ENCODE results near the gene TRAF7. TPM values are rescaled to one million over a fixed set of nuclear protein-coding genes. Genes with fewer than 3 reads are reported as not detected.

The TRAF7 gene
- total RNA-seq, 1 donor from 2014 or later: 17.3 TPM

- DNase-seq: no peak
These were observed 28.1 kb downstream of the TRAF7 start for GRCh38 chr16:2183671-2184070.

- DNase-seq: no peak
These were observed 28.8 kb downstream of the TRAF7 start for GRCh38 chr16:2184346-2184745.

- no peak for DNase-seq
These were observed 29.4 kb downstream of the TRAF7 start for GRCh38 chr16:2184962-2185361.

GRCh38 chr16:2186064-2186463 lies 30.5 kb downstream of the TRAF7 start:
- DNase-seq: no peak

GRCh38 chr16:2186505-2186904 lies 30.9 kb downstream of the TRAF7 start:
- no peak for DNase-seq

GRCh38 chr16:2187212-2187611 lies 31.6 kb downstream of the TRAF7 start:
- DNase-seq: no peak

GRCh38 chr16:2188395-2188794 lies 32.8 kb downstream of the TRAF7 start:
- no peak for DNase-seq

GRCh38 chr16:2189252-2189893 lies 33.8 kb downstream of the TRAF7 start:
- no peak for DNase-seq

GRCh38 chr16:2190002-2190658 lies 34.5 kb downstream of the TRAF7 start:
- DNase-seq: no peak

- no peak for DNase-seq
These were observed 35.3 kb downstream of the TRAF7 start for GRCh38 chr16:2190659-2191445.

GRCh38 chr16:2191446-2191706 lies 35.8 kb downstream of the TRAF7 start:
- DNase-seq: no peak

GRCh38 chr16:2194166-2194834 lies 38.7 kb downstream of the TRAF7 start:
- peak; percentile 15 for DNase-seq

GRCh38 chr16:2194852-2195321 lies 39.3 kb downstream of the TRAF7 start:
- no peak for DNase-seq

- no peak for DNase-seq
These were observed 40.0 kb downstream of the TRAF7 start for GRCh38 chr16:2195322-2196161.

- no peak for DNase-seq
These were observed 40.8 kb downstream of the TRAF7 start, which contains the start of gene CASKIN1 for GRCh38 chr16:2196162-2196980. CASKIN1 (minus strand) TSS chr16:2196605; CDS start chr16:2196432, 173 bp downstream.

GRCh38 chr16:2196981-2197511 lies 41.5 kb downstream of the TRAF7 start:
- no peak for DNase-seq

GRCh38 chr16:2197765-2198164 lies 42.2 kb downstream of the TRAF7 start:
- no peak for DNase-seq

GRCh38 chr16:2198283-2198682 lies 42.7 kb downstream of the TRAF7 start:
- DNase-seq: no peak

GRCh38 chr16:2199095-2199494 lies 43.5 kb downstream of the TRAF7 start:
- no peak for DNase-seq

- no peak for DNase-seq
These were observed 44.1 kb downstream of the TRAF7 start for GRCh38 chr16:2199621-2200139.

Data from skin of body (tissue), 2 donors.